Measurements from ENCODE around the gene IL1RAPL2.

DNA sequence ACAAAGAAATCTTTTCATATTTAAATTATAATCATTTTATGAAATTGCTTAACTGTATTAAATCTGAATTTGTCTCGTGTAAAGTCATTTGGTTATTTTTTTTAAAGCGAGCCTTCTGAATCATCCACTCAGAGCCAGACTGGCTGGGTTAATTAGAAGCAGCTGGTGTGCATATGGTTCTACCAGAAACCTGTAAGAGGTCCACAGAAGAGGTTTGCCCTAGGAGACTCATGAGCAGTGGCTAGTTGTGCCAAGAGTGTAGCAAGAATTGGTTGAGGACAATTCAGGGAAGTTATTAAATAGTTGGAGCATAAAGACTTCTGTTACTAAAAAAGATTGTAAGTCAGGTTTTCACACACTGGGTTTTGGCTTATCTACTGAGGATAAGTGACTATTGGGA is 267.4 kb downstream of the IL1RAPL2 start:
- TF ChIP-seq JUND (IDR thresholded peaks at IDR 0.05; ENCODE audit: low read length) (no peak), USF2 (IDR thresholded peaks at IDR 0.05; ENCODE audit: low read length) (no peak), BCL11A (IDR thresholded peaks at IDR 0.05; ENCODE audit: low read depth in 2 of 2, low read length in 2 of 2) (no peak), EP300 (IDR thresholded peaks at IDR 0.05; ENCODE audit: borderline replicate concordance in 1 of 2, low read depth in 2 of 2, low read length in 2 of 2) (no peak), POLR2A (IDR thresholded peaks at IDR 0.05; ENCODE audit: control extremely low read depth in 1 of 2, low read depth in 2 of 2, low read length in 2 of 2) (no peak), SIN3A (conservative IDR thresholded peaks at IDR 0.05 in 1 of 2, IDR thresholded peaks at IDR 0.05 in 1 of 2; ENCODE audit: low read depth in 1 of 2, low read length in 2 of 2) (no peak), KDM1A (IDR thresholded peaks at IDR 0.05; ENCODE audit: borderline replicate concordance, low read length) (no peak), TAF1 (IDR thresholded peaks at IDR 0.05; ENCODE audit: low read depth, low read length) (no peak), RAD21 (IDR thresholded peaks at IDR 0.05 in 1 of 2, conservative IDR thresholded peaks at IDR 0.05 in 1 of 2; ENCODE audit: low read depth in 2 of 2, low read length in 2 of 2) (no peak), CHD7 (IDR thresholded peaks at IDR 0.05; ENCODE audit: insufficient replicate concordance, low read length) (no peak)
- TF ChIP-seq, protein P1, sequence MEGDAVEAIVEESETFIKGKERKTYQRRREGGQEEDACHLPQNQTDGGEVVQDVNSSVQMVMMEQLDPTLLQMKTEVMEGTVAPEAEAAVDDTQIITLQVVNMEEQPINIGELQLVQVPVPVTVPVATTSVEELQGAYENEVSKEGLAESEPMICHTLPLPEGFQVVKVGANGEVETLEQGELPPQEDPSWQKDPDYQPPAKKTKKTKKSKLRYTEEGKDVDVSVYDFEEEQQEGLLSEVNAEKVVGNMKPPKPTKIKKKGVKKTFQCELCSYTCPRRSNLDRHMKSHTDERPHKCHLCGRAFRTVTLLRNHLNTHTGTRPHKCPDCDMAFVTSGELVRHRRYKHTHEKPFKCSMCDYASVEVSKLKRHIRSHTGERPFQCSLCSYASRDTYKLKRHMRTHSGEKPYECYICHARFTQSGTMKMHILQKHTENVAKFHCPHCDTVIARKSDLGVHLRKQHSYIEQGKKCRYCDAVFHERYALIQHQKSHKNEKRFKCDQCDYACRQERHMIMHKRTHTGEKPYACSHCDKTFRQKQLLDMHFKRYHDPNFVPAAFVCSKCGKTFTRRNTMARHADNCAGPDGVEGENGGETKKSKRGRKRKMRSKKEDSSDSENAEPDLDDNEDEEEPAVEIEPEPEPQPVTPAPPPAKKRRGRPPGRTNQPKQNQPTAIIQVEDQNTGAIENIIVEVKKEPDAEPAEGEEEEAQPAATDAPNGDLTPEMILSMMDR (IDR thresholded peaks at IDR 0.05; ENCODE audit: control extremely low read depth in 1 of 3, insufficient read depth in 1 of 3, low read depth in 1 of 3, low read length in 3 of 3): no peak

Data from H1 (cell line).